Neural cell (in vitro differentiated cells): ENCODE measurements around the gene PCDH15.

Experiments used
- CTCF ChIP-seq: fragments of 450-650 bp; IDR thresholded peaks from 2 replicates; pipeline ENCODE4 v1.5.1; 2014; ENCODE audit warnings: antibody characterized with exemption, mild to moderate bottlenecking, moderate library complexity; ENCODE audit not compliant: poor library complexity, severe bottlenecking
- EP300 ChIP-seq: fragments of 450-650 bp; conservative IDR thresholded peaks from 2 replicates; pipeline ENCODE4 v1.6.1; 2014; ENCODE audit warnings: antibody characterized with exemption, mild to moderate bottlenecking, moderate library complexity; ENCODE audit not compliant: poor library complexity, severe bottlenecking
- EZH2 ChIP-seq: fragments of 200-600, 300-800 bp; shearing (Covaris generic), sonication (generic); IDR thresholded peaks from 2 replicates; pipeline ENCODE4 v1.6.1; 2014; ENCODE audit warnings: antibody characterized with exemption, low read length, borderline replicate concordance, mild to moderate bottlenecking; ENCODE audit not compliant: insufficient read depth, poor library complexity, severe bottlenecking
- MXI1 ChIP-seq: fragments of 450-650 bp; conservative IDR thresholded peaks from 2 replicates; pipeline ENCODE4 v1.6.1; 2014; ENCODE audit warnings: antibody characterized with exemption, mild to moderate bottlenecking; ENCODE audit not compliant: poor library complexity, severe bottlenecking
- POLR2AphosphoS5 ChIP-seq: IDR thresholded peaks from 2 replicates; pipeline ENCODE4 v1.6.1; 2012
- RAD21 ChIP-seq: fragments of 450-650 bp; conservative IDR thresholded peaks from 2 replicates; pipeline ENCODE4 v1.6.1; 2014; ENCODE audit warnings: antibody characterized with exemption, mild to moderate bottlenecking, moderate library complexity
- REST ChIP-seq: IDR thresholded peaks from 2 replicates; pipeline ENCODE4 v1.6.1; 2012; ENCODE audit warnings: borderline replicate concordance
- TAF1 ChIP-seq: IDR thresholded peaks from 2 replicates; pipeline ENCODE4 v1.6.1; 2012; ENCODE audit warnings: low read depth

- TF ChIP-seq EP300 (no peak), TAF1 (no peak), CTCF (no peak), POLR2AphosphoS5 (no peak), REST (no peak), RAD21 (no peak), EZH2 (no peak), MXI1 (no peak)
Observed at GRCh38 chr10:54009672-54010071, 791.4 kb downstream of the PCDH15 start.
